Upper lobe of left lung (tissue), 4 donors: ENCODE measurements around the gene WNK1.

Experiments used
- EP300 ChIP-seq, 4 donors: sonication (generic); formaldehyde crosslinking; IDR thresholded peaks; one replicate each; pipeline ENCODE4 v1.5.1; 2017; ENCODE audit warnings: antibody characterized with exemption in 4 of 4, control low read depth in 2 of 4
- POLR2A ChIP-seq, 4 donors: fragments of 450-650 bp; IDR thresholded peaks; one replicate each; pipeline ENCODE4 v1.5.1; 2016 to 2017; ENCODE audit warnings: antibody characterized with exemption in 4 of 4, mild to moderate bottlenecking in 2 of 4
- TF ChIP-seq, protein P1 (sequence below), 6 experiments: fragments of 450-650 bp in 4 of 6; fragments of 200-600 bp in 2 of 6; sonication (generic) in 2 of 6; IDR thresholded peaks; one replicate each; pipeline ENCODE4 v1.5.1; 2016 to 2019; ENCODE audit warnings: antibody characterized with exemption in 6 of 6

GRCh38 chr12:770479-770878, 18.1 kb downstream of the WNK1 start:
- TF ChIP-seq POLR2A (IDR thresholded peaks at IDR 0.05) = no peak
- TF ChIP-seq, protein P1, sequence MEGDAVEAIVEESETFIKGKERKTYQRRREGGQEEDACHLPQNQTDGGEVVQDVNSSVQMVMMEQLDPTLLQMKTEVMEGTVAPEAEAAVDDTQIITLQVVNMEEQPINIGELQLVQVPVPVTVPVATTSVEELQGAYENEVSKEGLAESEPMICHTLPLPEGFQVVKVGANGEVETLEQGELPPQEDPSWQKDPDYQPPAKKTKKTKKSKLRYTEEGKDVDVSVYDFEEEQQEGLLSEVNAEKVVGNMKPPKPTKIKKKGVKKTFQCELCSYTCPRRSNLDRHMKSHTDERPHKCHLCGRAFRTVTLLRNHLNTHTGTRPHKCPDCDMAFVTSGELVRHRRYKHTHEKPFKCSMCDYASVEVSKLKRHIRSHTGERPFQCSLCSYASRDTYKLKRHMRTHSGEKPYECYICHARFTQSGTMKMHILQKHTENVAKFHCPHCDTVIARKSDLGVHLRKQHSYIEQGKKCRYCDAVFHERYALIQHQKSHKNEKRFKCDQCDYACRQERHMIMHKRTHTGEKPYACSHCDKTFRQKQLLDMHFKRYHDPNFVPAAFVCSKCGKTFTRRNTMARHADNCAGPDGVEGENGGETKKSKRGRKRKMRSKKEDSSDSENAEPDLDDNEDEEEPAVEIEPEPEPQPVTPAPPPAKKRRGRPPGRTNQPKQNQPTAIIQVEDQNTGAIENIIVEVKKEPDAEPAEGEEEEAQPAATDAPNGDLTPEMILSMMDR (IDR thresholded peaks at IDR 0.05) = no peak
- no peak for TF ChIP-seq EP300 (IDR thresholded peaks at IDR 0.05)
